OCI-LY1 (cell line): Measurements from ENCODE around the gene TMPO.

Experiments used
- EZH2 ChIP-seq: fragments of 200-600 bp; sonication (generic), shearing (Covaris generic); IDR thresholded peaks from 2 replicates; pipeline ENCODE4 v1.8.0; 2017; ENCODE audit warnings: borderline replicate concordance, mixed run types, mild to moderate bottlenecking, antibody characterized with exemption, low read length, moderate library complexity, mixed read lengths
- TF ChIP-seq, protein P1 (sequence below): fragments of 200-600 bp; sonication (generic), shearing (Covaris generic); IDR thresholded peaks from 2 replicates; pipeline ENCODE4 v1.5.1; 2017; ENCODE audit warnings: mild to moderate bottlenecking, antibody characterized with exemption, low read length, moderate library complexity, mixed read lengths

DNA sequence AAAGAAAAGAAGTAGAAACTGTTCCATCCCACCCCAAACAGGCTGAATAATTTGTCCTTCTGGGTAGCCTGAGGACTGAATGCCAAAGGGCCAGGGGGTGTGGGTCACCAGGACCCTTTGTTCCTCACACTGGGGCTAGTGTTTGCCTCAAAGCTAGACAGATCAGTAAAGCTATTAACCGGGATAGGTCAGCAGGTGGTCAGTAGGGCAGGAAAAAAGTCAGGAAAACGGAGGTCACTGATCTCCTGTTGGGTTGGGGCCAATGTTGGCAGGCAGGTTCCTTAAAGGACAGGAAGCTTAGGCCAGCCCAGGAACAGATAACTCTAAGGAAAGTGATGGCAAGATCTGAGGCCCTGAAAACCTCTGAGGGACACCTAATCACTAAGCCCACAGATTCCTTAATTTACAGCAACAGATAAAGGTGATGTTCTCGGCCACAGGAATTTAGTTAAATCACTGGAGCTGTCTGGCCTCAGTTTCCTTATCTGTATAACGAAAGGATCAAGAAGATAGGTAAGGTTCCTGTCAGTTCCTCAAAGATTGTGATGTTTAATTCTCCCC is 22.7 kb upstream of the TMPO start:
- TF ChIP-seq, protein P1, sequence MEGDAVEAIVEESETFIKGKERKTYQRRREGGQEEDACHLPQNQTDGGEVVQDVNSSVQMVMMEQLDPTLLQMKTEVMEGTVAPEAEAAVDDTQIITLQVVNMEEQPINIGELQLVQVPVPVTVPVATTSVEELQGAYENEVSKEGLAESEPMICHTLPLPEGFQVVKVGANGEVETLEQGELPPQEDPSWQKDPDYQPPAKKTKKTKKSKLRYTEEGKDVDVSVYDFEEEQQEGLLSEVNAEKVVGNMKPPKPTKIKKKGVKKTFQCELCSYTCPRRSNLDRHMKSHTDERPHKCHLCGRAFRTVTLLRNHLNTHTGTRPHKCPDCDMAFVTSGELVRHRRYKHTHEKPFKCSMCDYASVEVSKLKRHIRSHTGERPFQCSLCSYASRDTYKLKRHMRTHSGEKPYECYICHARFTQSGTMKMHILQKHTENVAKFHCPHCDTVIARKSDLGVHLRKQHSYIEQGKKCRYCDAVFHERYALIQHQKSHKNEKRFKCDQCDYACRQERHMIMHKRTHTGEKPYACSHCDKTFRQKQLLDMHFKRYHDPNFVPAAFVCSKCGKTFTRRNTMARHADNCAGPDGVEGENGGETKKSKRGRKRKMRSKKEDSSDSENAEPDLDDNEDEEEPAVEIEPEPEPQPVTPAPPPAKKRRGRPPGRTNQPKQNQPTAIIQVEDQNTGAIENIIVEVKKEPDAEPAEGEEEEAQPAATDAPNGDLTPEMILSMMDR = no peak
- no peak for TF ChIP-seq EZH2
